Astrocyte of the hippocampus (primary cell): ENCODE measurements around the gene HMCN1.

Experiments used
- DNase-seq: peaks from one replicate; pipeline ENCODE4 v3.0.0; 2011; ENCODE audit warnings: low read depth, low spot score

HMCN1 gene

DNA sequence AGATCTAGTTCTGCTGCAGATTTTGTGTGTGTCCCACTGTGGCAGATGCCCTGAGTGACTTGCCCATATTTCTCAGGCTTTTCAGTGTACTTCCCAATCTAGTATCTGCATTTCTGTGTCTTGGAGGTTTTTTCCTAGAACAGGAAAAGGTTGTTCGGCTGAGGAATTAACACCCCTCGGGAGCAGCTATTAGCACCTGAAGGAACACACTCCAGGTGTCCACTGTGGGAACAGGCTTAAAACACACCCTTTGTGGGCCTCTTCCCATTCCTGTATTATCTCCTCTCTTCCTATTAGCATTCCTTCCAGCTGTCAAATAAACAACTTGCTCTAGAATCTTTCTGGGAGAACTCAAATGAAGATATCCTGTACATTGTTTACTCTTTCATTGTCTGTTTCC, 178.3 kb downstream of the HMCN1 start:
- no peak for DNase-seq

- DNase-seq: no peak
Measured at GRCh38 chr1:185914089-185914488, 179.9 kb downstream of the HMCN1 start.

- DNase-seq: no peak
Measured at GRCh38 chr1:185916861-185917260, 182.7 kb downstream of the HMCN1 start.

DNA sequence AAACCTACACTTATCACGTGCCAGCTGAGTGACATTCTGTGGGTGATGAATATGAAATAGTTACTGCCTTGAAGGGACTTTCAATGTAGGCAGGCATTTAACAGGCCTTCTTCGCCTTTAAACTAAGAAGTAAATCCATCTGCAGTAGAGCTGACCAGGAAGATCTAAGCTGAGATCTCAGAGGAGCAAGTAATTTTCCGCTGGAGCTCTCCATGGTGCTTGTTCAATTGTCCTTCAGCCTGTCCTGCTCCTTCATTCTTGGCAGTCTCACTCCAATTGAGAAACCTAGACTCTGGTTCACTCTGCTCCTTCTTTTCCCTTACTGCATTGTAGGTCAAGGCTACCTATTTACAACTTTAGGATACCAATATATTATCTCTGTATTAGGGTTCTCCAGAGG, 183.5 kb downstream of the HMCN1 start:
- DNase-seq: peak; percentile 72

- no peak for DNase-seq
Measured at GRCh38 chr1:185920602-185921001, 186.4 kb downstream of the HMCN1 start.

DNA sequence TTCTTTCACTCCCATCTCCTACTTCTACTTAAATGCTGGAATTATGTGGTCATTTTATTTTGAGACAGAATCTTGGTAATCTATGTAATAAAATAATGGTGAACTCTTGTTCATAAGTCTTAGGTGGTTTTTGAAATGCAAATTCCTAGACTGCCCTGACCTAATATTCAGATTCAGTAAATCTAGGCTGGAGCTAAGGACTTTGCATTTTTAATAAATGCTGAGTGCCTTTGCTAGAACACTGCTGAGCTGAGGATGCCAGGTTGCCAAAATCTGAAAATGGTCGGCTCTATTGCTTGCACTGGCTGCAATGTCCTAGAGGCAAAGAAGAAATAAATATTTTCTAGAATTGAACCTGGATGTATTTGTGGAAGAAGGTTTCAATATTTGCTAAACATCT, 187.4 kb downstream of the HMCN1 start:
- DNase-seq: no peak

DNA sequence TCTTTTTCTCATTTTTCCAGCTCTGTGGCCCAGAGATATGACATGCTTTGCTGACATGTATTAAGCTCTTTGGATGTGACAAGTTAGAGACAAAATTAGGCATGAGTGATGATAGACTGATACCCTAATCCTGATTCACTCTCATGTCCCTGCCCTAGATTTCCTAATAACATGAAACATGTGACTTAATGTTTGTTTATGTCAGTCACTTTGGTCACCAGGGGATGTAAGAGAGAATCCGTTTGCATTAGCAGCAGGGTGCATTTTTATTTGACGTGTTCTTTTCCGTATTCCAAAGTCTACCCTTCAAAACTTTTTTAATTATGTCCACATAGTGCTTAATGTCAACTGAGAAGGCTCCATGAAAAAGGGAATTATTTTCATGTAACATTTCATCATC, 192.4 kb downstream of the HMCN1 start:
- peak; percentile 2 for DNase-seq

GRCh38 chr1:185929776-185930175, 195.6 kb downstream of the HMCN1 start:
- peak; percentile 48 for DNase-seq

DNA sequence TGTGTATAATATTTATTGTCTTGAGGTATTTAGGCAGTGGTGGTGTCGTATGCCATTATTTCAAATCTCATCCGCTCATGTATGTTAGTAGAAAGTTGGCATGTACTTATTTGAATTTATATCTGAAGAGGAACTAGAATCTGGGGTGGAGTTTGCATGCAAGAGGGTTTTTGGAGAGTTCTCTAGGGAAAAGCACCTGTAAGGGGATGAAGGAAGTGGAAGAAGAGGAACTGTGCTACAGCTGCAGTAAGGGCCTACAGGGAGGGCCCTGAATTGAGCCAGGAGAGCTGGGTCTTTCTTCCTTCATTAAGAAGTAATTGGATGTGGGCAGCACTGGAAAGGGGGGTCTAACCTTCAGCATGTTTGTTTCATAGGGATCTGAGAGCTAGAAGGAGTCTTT, 197.2 kb downstream of the HMCN1 start:
- no peak for DNase-seq

GRCh38 chr1:185933580-185933979, 199.4 kb downstream of the HMCN1 start:
- no peak for DNase-seq

- peak; percentile 29 for DNase-seq
Measured at GRCh38 chr1:185934476-185935189, 200.4 kb downstream of the HMCN1 start.

DNA sequence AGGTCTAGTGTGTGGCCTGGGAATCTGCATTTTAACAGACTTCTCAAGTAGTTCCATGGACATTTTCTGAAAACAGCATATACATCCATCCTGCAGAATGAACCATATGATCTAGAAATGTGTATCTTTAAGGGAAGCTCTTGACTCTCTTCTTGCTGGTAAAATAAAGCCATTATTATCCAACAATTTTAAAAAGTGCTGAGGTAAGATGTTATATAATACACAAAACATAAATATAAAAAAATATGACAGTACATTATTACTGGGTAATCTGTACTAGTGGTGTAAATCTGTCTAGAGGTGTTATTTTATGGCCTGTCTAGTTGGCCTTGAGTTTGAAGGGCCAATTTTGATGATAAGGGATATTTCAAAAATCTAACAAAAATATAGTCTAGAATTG, 201.2 kb downstream of the HMCN1 start:
- no peak for DNase-seq

- DNase-seq: no peak
Measured at GRCh38 chr1:185936641-185937040, 202.4 kb downstream of the HMCN1 start.

- DNase-seq: peak; percentile 39
Measured at GRCh38 chr1:185938396-185938795, 204.2 kb downstream of the HMCN1 start.

- peak; percentile 67 for DNase-seq
Measured at GRCh38 chr1:185939142-185939541, 205.0 kb downstream of the HMCN1 start.

- no peak for DNase-seq
Measured at GRCh38 chr1:185942961-185943360, 208.8 kb downstream of the HMCN1 start.

DNA sequence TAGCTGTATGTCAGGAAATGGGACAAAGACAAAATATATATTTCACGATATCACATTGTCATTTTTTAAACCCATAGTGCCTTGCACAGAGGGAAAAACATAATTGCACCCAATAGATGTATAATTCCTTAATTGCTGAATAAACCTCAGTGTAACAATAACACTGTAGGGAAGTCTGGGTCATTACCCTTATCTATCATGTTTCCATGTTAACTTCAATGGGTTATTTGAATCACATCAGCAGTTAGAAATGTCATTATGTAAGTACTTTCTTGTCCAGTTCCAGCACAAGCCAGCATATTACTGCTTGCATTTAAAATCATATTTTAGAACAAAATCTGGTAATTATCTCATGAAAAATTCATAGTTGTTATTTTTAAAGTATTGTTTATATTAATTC, 222.7 kb downstream of the HMCN1 start:
- DNase-seq: no peak

DNA sequence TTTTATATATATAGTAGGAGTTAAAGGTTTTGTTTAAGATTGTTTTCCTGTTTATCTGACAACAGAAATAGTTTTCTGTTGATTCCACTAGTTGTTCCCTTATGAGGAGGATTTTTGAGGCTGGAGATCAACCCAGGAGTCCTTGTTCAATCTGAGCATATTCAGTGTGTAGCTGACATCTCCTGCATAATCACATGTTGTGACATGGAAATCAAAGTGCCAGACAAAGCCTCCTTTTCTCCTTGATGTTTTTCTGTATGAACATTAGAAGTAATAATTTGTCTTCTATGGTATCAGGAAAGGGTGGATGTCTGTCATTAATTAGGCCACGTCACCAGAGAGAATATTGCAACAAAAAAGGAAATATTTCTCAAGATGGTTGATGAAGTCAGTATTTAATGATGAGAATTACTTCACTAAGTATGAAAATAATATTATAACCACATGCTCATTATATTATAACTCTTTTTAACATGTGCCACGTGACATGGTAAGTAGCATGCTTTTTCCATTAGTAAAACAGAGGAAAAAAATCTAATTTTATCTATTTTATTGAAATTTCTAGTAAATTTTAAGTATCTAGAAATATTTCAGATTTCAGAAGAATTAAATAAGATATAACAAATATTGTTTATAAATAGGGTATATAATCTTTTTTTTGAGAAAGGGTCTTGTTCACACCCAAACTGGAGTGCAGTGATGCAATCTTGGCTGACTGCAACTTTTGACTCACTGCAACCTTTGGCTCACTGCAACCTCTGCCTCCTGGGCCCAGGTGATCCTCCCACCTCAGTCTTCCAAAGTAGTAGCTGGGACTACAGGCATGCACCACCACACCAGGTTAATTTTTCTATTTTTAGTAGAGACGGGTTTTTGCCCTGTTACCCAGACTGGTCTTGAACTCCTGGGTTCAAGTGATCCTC, 223.5 kb downstream of the HMCN1 start:
- DNase-seq: no peak

DNA sequence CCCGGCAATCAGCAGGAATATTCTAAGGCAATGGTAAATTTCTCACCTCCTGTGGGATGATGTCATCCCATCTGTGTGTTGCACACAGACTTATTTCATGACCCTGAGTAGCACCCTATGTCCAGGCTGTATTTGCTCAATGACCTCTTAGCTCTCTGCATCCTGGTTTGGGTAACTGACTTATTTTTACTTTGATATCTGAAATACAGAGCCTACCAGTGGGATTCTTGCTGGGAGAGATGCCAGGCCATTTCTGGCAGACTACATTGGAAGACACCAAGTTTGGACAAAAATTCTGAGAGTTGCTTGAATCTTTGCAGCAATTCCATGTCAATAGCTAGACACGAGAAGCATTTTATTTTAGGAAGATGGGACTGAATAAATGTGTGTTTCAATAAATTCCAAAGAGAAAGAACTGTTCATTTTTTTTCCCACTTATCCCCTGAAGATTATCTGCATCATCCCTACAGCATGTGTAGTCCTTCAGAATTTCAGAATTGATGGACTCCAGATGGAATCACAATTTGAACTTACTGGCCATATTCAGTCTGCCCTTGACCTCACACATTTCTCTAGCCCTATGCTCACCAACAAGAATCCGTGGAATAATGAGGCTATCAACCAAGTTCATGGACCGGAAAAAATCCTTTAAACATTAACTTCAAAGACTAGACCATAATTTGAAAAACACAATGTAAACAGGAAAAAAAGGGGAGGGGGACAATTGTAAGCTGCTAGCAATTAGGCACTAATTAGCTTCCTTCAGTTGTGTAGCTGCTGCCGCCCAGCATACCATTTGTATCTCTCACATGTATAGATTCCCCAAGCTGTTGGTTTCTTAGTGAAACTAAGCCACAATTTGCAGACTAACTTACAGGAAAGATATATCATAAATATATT, 226.5 kb downstream of the HMCN1 start:
- peak; percentile 30 for DNase-seq

DNA sequence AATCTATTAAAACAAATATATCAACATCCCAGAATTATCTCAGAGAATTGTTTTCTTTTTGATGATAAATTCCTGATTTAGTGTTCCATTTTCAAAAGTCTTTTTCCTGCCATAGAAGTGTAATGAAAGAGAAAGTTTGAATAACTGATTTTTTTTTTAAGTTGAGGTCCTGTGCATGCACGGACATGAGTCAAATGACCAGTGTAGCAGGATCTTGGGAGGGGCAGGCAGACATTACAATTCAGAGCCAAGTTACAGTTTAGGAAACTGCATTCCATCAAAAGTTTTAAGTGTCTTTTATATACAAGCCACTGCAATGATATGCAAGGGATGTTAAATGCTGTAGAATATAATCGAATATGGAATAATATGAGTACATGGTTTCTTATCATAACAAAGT, 227.5 kb downstream of the HMCN1 start:
- no peak for DNase-seq

GRCh38 chr1:185964946-185965345, 230.8 kb downstream of the HMCN1 start:
- peak; percentile 3 for DNase-seq

DNA sequence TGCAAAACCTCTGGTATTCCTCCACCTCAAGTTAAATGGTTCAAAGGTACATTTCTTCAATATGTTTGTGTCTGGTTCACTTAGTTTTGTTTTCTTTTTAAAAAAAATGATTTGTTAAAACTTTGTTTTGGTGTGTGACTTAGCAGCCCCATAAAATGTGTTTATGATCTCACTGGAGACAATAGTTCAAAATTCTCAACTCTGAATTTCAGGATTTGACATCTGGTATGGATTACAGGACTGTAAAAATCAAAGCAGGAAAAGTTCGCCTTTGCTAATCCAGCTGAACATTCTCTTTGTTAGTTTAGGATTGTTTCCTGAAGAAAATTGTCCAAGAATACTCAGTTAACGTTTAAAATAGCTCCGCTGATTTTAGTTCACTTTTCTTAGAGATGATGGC, 231.7 kb downstream of the HMCN1 start:
- no peak for DNase-seq
